Mucosa of rectum (tissue), 2 donors: ENCODE results near the gene MOB4.
"Not testable (repeated sequence)": the region's sequence is repeated elsewhere in the genome, so short reads cannot be mapped to it uniquely, and the experiment has no call there.

Source experiments
- H3K27ac ChIP-seq, 2 donors: one replicate each; pipeline ENCODE4 v1.7.0; 2013; ENCODE audit warnings: inconsistent platforms in 2 of 2, low read depth in 2 of 2, low read length in 2 of 2
- H3K27me3 ChIP-seq, 2 donors: one replicate each; pipeline ENCODE4 v1.7.0; 2013; ENCODE audit warnings: low read length in 2 of 2; ENCODE audit not compliant: control insufficient read depth in 2 of 2, insufficient read depth in 2 of 2
- H3K36me3 ChIP-seq, 2 donors: one replicate each; pipeline ENCODE4 v1.7.0; 2013; ENCODE audit warnings: low read length in 2 of 2; ENCODE audit not compliant: control insufficient read depth in 2 of 2, insufficient read depth in 2 of 2
- H3K4me1 ChIP-seq, 2 donors: one replicate each; pipeline ENCODE4 v1.7.0; 2013; ENCODE audit warnings: low read length in 2 of 2, mild to moderate bottlenecking in 1 of 2; ENCODE audit not compliant: control insufficient read depth in 2 of 2, insufficient read depth in 2 of 2
- H3K4me3 ChIP-seq, 2 donors: one replicate each; pipeline ENCODE4 v1.7.0; 2013; ENCODE audit warnings: low read length in 2 of 2
- H3K9ac ChIP-seq, 2 donors: one replicate each; pipeline ENCODE4 v1.7.0; 2013; ENCODE audit warnings: low read length in 2 of 2, low read depth in 1 of 2, mild to moderate bottlenecking in 1 of 2
- H3K9me3 ChIP-seq, 2 donors: one replicate each; pipeline ENCODE4 v1.7.0; 2013; ENCODE audit warnings: low read length in 2 of 2; ENCODE audit not compliant: control insufficient read depth in 2 of 2
- donor health status: healthy.
- donor health status: Normal muscosa, but diverticular disease.

MOB4 gene

GRCh38 chr2:197551260-197551659 is 35.4 kb downstream of the MOB4 start:
- H3K36me3 ChIP-seq: peaks cover 23 to 25% of the 10 kb centered on the region in 2 donors
- not testable (repeated sequence) for H3K4me1 ChIP-seq, H3K9ac ChIP-seq, H3K4me3 ChIP-seq, H3K27me3 ChIP-seq, H3K9me3 ChIP-seq, H3K27ac ChIP-seq

DNA sequence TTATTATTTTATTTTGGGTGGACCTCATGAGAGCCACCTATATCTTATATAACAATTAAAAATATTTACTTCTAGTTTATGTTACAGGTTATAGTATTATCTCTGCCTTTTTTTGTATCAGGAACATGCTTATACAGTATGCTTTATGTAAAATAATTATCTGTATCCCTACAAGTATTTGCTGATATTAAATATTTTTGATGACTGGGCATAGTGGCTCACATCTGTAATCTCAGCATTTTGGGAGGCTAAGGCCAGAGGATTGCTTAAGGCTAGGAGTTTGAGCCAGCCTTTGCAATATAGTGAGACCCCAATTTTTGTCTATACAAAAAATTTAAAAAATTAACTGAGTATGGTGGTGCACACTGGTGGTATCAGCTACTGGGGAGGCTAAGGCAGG is 39.6 kb downstream of the MOB4 start:
- no peak overlapping the region for H3K4me3 ChIP-seq
- no peaks in the 10 kb centered on the region for H3K9me3 ChIP-seq
- peaks cover 8 to 19% of the 10 kb centered on the region in 2 donors for H3K36me3 ChIP-seq
- H3K9ac ChIP-seq: no peak overlapping the region
- H3K27me3 ChIP-seq: no peaks in the 10 kb centered on the region
- H3K27ac ChIP-seq: no peak overlapping the region
- H3K4me1 ChIP-seq: no peaks in the 10 kb centered on the region

DNA sequence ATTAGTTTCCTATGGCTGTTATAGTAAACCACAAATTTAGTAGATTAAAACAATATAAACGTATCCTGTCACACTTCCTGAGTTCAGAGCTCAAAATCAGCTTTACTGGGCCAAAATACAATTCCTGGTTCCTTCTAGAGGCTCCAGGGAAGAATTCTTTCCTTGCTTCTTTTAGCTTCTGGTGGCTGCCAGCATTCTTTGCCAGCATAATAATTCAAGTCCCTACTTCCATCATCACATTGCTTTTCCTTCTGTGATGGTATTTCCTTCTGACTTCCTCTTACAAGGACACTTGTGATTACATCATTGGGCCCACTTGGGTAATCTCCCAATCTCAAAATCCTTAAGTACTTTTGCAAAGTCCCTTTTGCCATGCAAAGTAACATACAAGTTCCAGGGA is 40.6 kb downstream of the MOB4 start:
- peaks cover 7 to 15% of the 10 kb centered on the region in 2 donors for H3K36me3 ChIP-seq
- no peaks in the 10 kb centered on the region for H3K27me3 ChIP-seq
- no peak overlapping the region for H3K9ac ChIP-seq
- H3K4me3 ChIP-seq: no peak overlapping the region
- H3K27ac ChIP-seq: no peak overlapping the region
- H3K9me3 ChIP-seq: no peaks in the 10 kb centered on the region
- no peaks in the 10 kb centered on the region for H3K4me1 ChIP-seq

- H3K9me3 ChIP-seq: no peaks in the 10 kb centered on the region
- no peaks in the 10 kb centered on the region for H3K27me3 ChIP-seq
- H3K36me3 ChIP-seq: peaks cover 4 to 11% of the 10 kb centered on the region in 2 donors
- no peak overlapping the region for H3K4me3 ChIP-seq
- H3K27ac ChIP-seq: no peak overlapping the region
- H3K4me1 ChIP-seq: no peaks in the 10 kb centered on the region
- no peak overlapping the region for H3K9ac ChIP-seq
Observed at GRCh38 chr2:197558393-197558792, 42.5 kb downstream of the MOB4 start.

DNA sequence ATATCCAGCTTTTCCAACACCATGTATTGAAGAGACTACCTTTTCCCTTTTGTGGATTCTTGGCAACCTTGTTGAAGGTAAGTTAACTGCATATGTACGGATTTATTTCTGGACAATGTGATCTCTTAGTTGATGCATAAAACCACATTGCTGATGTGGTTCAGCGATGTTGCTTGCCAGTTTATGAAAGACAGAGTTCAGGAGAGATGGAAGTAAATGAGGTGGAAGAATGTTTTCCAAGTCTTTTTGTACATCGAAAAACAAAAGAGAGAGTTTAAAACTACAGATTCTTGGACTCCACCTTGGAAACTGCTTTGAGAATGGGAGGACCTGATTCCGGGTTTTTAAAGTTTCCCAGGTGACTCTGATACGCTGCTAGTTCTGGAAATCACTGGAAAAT is 43.8 kb downstream of the MOB4 start:
- Histone ChIP-seq H3K4me3 (no peak overlapping the region), H3K9ac (no peak overlapping the region)

DNA sequence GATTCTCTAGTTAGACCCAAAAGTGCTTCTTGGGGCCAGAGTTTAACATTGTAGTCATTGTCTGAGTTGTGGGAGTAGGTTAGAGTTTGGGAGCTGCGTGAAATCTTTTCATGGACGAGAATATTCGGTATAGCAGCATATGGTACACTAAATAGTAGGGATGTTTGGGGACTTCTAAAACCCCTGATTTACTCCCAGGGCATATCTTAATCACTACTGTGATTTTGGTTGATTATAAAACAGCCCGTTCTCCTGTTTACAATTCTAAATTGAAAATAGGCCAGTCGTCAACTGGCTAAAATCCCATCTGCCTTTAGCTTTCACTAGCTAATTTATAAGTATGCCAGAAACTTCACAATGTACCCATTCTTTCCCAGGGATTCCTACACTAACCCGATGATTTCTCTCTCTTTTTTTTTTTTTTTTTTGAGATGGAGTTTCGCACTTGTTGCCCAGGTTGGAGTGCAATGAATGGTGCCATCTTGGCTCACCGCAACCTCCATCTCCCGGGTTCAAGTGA is 44.3 kb downstream of the MOB4 start:
- H3K4me3 ChIP-seq: no peak overlapping the region
- no peaks in the 10 kb centered on the region for H3K27me3 ChIP-seq
- H3K36me3 ChIP-seq: peaks cover 4% of the 10 kb centered on the region in 2 donors
- no peaks in the 10 kb centered on the region for H3K4me1 ChIP-seq
- H3K9me3 ChIP-seq: no peaks in the 10 kb centered on the region
- no peak overlapping the region for H3K9ac ChIP-seq
- H3K27ac ChIP-seq: no peak overlapping the region

More for the DNA sequence above, 43.8 kb downstream of the MOB4 start:
- H3K36me3 ChIP-seq: peaks cover 4% of the 10 kb centered on the region in 2 donors
- no peak overlapping the region for H3K27ac ChIP-seq
- H3K4me1 ChIP-seq: no peaks in the 10 kb centered on the region
- no peaks in the 10 kb centered on the region for H3K9me3 ChIP-seq
- no peaks in the 10 kb centered on the region for H3K27me3 ChIP-seq

GRCh38 chr2:197571627-197572271 is 55.9 kb downstream of the MOB4 start:
- H3K9ac ChIP-seq: no peak overlapping the region
- peaks cover 0 to 5% of the 10 kb centered on the region in 2 donors for H3K9me3 ChIP-seq
- H3K4me1 ChIP-seq: peaks cover 0 to 3% of the 10 kb centered on the region in 2 donors
- H3K36me3 ChIP-seq: peaks cover 0 to 3% of the 10 kb centered on the region in 2 donors
- H3K27me3 ChIP-seq: no peaks in the 10 kb centered on the region
- no peak overlapping the region for H3K4me3 ChIP-seq
- no peak overlapping the region for H3K27ac ChIP-seq

GRCh38 chr2:197573608-197574007 is 57.7 kb downstream of the MOB4 start:
- Histone ChIP-seq H3K9ac (no peak overlapping the region), H3K27me3 (no peaks in the 10 kb centered on the region), H3K4me3 (no peak overlapping the region), H3K36me3 (peaks cover 0 to 3% of the 10 kb centered on the region in 2 donors), H3K27ac (no peak overlapping the region), H3K4me1 (peaks cover 0 to 3% of the 10 kb centered on the region in 2 donors), H3K9me3 (peaks cover 0 to 5% of the 10 kb centered on the region in 2 donors)

DNA sequence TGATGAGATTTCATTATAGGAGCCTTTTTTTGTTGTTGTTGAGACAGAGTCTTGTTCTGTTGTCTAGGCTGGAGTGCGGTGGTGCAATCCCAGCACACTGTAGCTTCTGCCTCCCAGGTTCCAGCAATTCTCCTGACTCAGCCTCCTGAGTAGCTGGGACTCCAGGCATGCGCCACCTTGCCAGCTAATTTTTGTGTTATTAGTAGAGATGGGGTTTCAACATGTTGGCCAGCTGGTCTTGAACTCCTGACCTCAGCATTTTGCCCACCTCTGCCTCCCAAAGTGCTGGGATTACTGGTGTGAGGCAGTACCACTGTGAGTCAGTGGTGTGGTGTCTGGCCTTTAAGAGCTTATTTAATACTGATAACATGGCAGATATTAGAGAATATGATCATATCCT is 60.1 kb downstream of the MOB4 start:
- H3K4me3 ChIP-seq: no peak overlapping the region
- peaks cover 0 to 3% of the 10 kb centered on the region in 2 donors for H3K36me3 ChIP-seq
- H3K9me3 ChIP-seq: peaks cover 0 to 5% of the 10 kb centered on the region in 2 donors
- H3K9ac ChIP-seq: no peak overlapping the region
- H3K27me3 ChIP-seq: no peaks in the 10 kb centered on the region
- H3K4me1 ChIP-seq: peaks cover 0 to 3% of the 10 kb centered on the region in 2 donors
- H3K27ac ChIP-seq: no peak overlapping the region

DNA sequence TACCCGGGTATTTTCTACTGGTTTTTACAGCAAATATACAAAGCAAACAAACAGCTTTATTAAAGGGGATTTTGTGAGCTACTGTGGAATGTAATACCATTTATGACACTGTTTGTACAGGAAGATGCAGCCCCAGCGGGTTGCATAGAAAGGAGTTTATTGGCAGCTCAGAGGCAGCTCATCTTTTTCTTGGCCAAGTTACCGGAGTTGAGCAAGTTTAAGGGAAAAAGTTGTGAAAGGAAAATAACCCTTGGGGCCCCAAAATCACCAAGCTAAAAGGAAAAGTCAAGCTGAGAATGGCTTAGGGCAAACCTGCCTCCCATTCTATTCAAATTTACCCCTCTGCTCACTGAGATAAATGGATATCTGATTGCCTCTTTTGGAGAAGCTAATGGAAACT is 60.8 kb downstream of the MOB4 start:
- no peaks in the 10 kb centered on the region for H3K27me3 ChIP-seq
- H3K36me3 ChIP-seq: peaks cover 0 to 3% of the 10 kb centered on the region in 2 donors
- peaks cover 0 to 5% of the 10 kb centered on the region in 2 donors for H3K9me3 ChIP-seq
- H3K27ac ChIP-seq: no peak overlapping the region
- H3K4me3 ChIP-seq: no peak overlapping the region
- peaks cover 0 to 3% of the 10 kb centered on the region in 2 donors for H3K4me1 ChIP-seq
- H3K9ac ChIP-seq: no peak overlapping the region
